Measurements from ENCODE around the gene WDR88.
"Not testable (repeated sequence)": the region's sequence is repeated elsewhere in the genome, so short reads cannot be mapped to it uniquely, and the experiment has no call there.

- not testable (repeated sequence) for TF ChIP-seq CTCF (IDR thresholded peaks at IDR 0.05; ENCODE audit: low read depth, low read length, missing input control); ZBTB33 (IDR thresholded peaks at IDR 0.05); EGR1 (IDR thresholded peaks at IDR 0.05; ENCODE audit: low read depth in 2 of 2); SP1 (IDR thresholded peaks at IDR 0.05); YY1 (IDR thresholded peaks at IDR 0.05); TAF1 (conservative IDR thresholded peaks at IDR 0.05); GABPA (IDR thresholded peaks at IDR 0.05 in 1 of 2, conservative IDR thresholded peaks at IDR 0.05 in 1 of 2); RAD21 (IDR thresholded peaks at IDR 0.05); JUND (IDR thresholded peaks at IDR 0.05); MAX (IDR thresholded peaks at IDR 0.05); FOXA1 (IDR thresholded peaks at IDR 0.05); NR2F2 (IDR thresholded peaks at IDR 0.05)
- TF ChIP-seq, protein P1, sequence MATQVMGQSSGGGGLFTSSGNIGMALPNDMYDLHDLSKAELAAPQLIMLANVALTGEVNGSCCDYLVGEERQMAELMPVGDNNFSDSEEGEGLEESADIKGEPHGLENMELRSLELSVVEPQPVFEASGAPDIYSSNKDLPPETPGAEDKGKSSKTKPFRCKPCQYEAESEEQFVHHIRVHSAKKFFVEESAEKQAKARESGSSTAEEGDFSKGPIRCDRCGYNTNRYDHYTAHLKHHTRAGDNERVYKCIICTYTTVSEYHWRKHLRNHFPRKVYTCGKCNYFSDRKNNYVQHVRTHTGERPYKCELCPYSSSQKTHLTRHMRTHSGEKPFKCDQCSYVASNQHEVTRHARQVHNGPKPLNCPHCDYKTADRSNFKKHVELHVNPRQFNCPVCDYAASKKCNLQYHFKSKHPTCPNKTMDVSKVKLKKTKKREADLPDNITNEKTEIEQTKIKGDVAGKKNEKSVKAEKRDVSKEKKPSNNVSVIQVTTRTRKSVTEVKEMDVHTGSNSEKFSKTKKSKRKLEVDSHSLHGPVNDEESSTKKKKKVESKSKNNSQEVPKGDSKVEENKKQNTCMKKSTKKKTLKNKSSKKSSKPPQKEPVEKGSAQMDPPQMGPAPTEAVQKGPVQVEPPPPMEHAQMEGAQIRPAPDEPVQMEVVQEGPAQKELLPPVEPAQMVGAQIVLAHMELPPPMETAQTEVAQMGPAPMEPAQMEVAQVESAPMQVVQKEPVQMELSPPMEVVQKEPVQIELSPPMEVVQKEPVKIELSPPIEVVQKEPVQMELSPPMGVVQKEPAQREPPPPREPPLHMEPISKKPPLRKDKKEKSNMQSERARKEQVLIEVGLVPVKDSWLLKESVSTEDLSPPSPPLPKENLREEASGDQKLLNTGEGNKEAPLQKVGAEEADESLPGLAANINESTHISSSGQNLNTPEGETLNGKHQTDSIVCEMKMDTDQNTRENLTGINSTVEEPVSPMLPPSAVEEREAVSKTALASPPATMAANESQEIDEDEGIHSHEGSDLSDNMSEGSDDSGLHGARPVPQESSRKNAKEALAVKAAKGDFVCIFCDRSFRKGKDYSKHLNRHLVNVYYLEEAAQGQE (IDR thresholded peaks at IDR 0.05) = not testable (repeated sequence)
- TF ChIP-seq, protein P2, sequence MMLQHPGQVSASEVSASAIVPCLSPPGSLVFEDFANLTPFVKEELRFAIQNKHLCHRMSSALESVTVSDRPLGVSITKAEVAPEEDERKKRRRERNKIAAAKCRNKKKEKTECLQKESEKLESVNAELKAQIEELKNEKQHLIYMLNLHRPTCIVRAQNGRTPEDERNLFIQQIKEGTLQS (IDR thresholded peaks at IDR 0.05) = not testable (repeated sequence)
Observed at GRCh38 chr19:33166037-33166436, 34.1 kb downstream of the WDR88 start.
